Endometrial microvascular endothelial cells (primary cell): ENCODE measurements around the gene NTRK3. TPM values are rescaled to one million over a fixed set of nuclear protein-coding genes. Genes with fewer than 3 reads are reported as not detected.

ENCODE experiments used
- in situ Hi-C: cut with HindIII; loops from 2 replicates; pipeline ENCODE4 v1.10.0; 2017; ENCODE audit warnings: low sequenced_read_pairs, low pct_unique_long_range_greater_than_20kb; ENCODE audit errors: inconsistent ontology term
- total RNA-seq: library from RNA; depleted of rRNA; stranded (reverse); fragments of >200 nt; gene quantifications from one replicate; pipeline ENCODE4 v1.2.3, GENCODE V29; 2015; ENCODE audit errors: inconsistent ontology term

The NTRK3 gene
- total RNA-seq, 1 donor from 2014 or later, result not detected

DNA sequence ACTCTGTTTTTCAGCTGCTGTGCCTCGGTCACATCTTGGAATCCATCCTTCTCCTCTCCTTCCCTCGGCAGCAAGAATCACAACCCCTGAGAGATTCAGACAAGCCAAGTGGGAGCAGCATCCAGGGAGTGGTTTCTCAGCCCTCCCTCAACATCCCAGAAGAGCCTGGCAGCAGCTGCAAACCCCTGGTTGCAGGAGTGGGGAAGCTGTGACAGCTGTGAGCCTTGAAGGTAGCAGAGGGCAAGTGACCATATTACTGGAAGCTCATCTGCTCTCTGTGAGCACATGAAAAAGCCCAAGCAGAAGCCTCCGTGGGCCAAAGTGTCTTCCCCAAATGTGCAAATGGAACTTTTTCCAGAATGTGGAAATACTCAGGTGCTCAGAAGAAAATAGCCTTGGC is 312.9 kb downstream of the NTRK3 start:
- in situ Hi-C loops, result no loop called here

- in situ Hi-C loops, result no loop called here
Measured at GRCh38 chr15:87942316-87942715, 314.2 kb downstream of the NTRK3 start.

DNA sequence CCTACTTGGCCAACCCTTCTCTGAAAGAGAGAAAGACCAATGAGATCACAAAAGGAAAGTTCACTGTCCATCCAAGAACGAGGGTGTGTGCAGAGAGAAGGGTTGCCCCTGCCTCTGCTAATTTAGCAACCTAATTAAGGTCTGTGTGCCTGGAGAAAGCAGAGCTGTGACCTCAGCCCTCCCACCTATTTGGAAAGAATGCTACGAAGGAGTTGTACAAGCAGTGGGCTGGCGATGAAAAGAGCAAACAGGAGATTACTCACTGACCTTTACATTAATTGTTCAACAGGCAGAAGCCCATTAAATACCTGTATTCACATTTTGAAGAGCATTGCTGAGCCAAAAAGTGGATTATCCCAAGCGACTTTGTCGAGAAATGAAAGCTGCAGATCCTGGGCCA is 314.9 kb downstream of the NTRK3 start:
- in situ Hi-C loops, result no loop called here

- in situ Hi-C loops, result no loop called here
Measured at GRCh38 chr15:87940768-87941167, 315.8 kb downstream of the NTRK3 start.

- in situ Hi-C loops, result no loop called here
Measured at GRCh38 chr15:87939848-87940457, 316.6 kb downstream of the NTRK3 start.

- in situ Hi-C loops, result no loop called here
Measured at GRCh38 chr15:87938031-87938430, 318.5 kb downstream of the NTRK3 start.

DNA sequence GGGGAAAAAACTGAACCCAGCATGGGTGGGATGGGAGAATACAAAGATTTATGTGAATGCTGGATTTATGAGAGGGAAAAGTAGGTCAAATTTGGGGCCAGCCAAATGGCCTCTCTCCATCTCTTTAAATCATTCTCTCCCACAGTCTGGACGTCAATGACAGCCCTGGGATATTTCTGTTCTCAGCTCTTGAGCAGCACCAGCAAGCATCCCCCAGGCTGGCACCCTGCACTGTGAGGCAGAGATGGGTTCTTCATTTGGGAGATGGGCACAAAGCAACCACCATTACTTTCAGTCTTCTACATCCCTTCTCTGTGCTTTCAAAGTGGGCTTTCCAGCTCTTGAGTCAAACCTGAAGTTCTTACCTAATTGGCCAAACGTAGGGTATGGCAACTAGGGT is 321.0 kb downstream of the NTRK3 start:
- in situ Hi-C loops, result no loop called here

GRCh38 chr15:87931584-87931983 is 325.0 kb downstream of the NTRK3 start:
- in situ Hi-C loops, result no loop called here

DNA sequence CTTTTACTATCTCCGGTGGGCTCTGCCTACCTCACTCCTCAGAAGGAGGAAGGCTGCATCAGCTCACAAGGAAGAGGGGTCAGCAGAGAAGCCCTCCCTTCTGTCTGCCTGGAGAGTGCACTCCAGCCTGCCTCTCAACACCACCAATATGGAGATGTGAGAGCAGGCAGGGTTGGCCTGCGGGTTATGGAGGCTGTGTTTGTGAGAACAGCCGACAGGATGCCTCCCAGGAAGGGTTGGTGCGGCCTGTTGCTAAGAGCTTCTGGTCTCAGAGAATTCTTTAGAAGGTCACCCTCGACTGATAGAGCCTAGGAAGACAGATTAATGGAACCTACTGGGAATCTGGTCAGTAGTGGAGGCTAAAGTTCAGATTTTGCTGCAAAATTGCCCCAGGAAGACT is 326.1 kb downstream of the NTRK3 start:
- in situ Hi-C loops, result no loop called here

DNA sequence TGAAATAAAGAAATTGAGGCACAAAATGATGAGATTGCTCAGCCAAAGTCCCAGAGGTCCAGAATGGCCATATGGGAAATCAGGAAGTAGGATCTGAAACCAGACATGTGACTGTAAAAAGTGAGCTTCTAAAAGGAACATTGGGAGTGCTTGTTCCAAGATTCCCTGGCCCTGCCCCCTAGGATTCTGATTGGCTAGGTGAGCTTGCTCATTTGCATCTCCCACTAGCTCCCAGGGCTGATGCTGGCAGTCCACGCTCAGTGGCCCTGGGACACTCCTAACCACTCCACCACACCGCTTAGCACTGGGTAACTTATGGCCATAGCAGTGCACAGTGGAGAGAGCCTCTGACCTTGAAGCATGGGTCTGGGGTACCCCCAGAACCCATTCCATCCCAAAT is 326.7 kb downstream of the NTRK3 start:
- in situ Hi-C loops, result no loop called here

DNA sequence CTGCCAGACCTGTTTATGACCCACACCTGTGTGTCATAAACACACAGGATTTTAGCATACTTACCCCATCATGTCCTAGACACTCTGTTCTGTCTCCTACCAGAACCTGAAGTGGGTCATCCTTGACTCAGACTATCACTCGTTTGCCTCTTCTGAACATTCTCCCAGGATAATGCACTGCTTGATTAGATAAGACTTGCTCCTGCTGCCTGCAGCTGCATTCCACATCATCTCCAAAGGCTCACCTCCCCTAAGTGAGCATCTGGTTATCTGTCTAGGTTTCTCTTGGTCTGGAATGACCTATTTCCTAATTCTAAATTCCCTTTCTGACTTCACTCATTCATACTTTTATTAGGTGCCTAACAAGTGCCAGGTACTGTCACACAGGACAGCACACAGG is 332.1 kb downstream of the NTRK3 start:
- in situ Hi-C loops, result no loop called here

DNA sequence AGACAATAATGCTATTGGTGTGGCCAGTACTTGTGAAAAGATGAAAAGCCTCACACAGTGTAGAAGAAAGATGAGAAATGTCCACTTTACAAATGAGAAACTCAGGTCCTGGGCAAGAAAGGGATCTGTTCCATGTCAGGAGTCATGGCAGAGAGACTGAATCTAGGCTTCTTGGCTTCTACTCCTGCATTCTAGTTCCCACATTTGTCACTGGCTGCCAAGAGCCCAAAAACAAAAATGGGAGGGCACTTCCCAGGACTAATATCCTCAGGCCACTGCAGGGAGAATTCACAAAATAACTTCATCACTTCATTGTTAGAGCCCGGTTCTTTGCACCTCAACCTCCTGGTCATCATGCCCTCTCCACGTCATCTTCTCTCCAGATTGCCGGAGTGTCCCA is 337.5 kb downstream of the NTRK3 start:
- in situ Hi-C loops, result no loop called here

- in situ Hi-C loops, result no loop called here
Measured at GRCh38 chr15:87917480-87917879, 339.1 kb downstream of the NTRK3 start.

GRCh38 chr15:87916208-87916607 is 340.3 kb downstream of the NTRK3 start:
- in situ Hi-C loops, result no loop called here

- in situ Hi-C loops, result no loop called here
Measured at GRCh38 chr15:87910301-87910700, 346.2 kb downstream of the NTRK3 start.

DNA sequence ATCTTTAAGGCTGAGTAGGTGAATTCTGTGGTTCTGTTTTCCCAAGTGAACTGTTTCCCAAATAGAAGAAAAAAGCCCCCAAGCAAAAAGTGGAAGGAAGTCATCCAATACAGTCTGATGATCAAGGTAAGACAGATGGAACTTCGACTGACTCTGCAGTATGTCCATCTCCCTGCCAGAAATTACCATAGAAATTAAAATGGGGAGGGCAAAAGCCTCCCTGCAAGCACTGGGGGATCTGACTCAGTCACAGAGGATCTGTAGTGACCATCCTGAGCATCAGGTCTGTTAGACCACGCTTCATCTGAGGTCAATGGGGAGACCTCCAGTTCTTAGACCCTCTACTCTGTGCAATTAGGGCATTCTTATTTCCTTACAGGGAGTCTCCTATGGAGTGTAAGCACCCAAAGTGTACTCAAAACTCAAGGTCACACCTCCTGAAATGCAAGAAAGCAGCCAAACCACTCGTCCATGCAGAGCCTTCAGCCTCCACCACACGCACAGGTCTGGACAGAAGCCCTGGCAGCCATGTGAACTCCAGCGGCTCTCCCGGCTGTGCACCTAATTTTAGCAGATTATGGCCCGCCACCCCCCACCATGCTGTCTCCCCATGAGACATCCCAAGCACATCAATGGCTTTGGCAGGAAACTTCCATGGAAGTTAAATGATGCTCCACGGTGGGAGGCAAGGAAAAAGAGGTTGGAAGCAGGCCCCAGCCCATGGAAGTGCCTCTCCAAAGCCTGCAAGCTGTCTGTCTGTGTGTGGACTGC is 348.7 kb downstream of the NTRK3 start:
- in situ Hi-C loops, result no loop called here

DNA sequence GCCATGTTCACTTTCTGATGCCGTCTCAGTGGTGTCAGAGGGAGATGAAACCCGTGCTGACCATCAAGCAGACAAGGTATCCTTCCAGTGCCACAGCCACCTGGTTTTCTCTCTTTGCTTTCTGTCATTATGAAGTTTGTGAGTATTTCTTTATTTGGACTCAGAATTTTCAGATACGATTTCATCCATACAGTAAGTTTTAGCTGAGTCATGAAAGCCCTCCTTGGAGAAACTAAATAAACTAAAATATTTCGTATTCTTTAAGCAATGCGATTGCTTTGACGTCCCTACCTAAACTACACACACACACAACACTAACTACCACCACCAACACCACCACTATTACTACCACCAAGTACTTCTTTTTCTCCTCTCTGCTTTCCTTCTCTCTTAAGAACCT is 350.1 kb downstream of the NTRK3 start:
- in situ Hi-C loops, result no loop called here

DNA sequence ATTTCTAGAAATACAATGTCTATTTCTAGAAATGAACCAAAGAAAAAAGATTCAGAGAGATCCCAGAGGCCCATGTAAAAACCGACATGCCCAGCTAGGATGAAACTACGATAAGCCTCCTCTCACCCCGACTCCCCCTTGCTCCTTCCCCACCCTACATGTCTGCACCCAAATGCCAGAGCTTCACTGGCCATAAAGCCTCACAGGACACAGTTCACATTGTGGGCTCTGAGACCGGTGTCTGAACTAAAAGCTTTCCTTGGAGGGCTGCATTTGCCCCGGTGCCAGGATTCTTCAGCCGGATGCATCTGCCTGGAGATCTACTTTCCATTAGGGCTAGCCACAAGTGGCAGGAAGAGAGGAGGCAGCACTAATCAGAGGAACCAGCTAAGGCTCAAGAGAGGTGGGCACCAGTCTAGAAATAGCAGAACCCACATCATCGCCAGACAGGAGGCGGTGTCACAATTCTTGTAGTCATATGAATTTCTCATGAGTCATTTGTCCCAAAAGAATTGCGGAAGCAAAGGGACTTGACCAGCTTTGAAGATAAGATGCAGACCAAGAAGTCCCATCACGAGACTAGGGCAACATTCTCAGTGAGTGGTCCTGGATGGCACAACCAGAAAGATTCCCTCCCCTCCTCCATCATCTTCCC is 353.6 kb downstream of the NTRK3 start:
- in situ Hi-C loops, result no loop called here

GRCh38 chr15:87901926-87902690 is 354.4 kb downstream of the NTRK3 start:
- in situ Hi-C loops, result no loop called here

DNA sequence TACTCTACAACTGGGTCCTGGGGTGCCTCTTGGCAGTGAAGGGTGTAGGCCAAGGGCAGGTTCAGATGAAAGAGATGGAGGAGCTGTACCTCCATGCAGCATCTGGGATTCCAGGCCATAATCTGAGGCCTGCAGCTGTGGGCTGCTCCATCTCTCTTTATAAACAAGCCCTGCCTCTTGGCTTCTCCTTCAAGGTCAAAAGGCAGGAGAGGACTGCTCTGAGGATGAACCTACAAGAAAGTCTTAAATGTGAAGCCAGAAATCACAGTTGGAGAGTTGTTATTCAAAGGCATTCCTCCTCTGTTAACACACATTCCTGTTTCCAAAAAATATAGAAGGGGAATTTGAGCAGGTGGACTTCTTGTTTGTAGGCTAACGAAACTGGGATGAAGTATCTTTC is 355.5 kb downstream of the NTRK3 start:
- in situ Hi-C loops, result no loop called here
